ENCODE measurements around the gene FMN2. TPM values are rescaled to one million over a fixed set of nuclear protein-coding genes. Genes with fewer than 3 reads are reported as not detected.

The FMN2 gene
- total RNA-seq, 1 experiment from 2014 or later = 4.6 TPM

DNA sequence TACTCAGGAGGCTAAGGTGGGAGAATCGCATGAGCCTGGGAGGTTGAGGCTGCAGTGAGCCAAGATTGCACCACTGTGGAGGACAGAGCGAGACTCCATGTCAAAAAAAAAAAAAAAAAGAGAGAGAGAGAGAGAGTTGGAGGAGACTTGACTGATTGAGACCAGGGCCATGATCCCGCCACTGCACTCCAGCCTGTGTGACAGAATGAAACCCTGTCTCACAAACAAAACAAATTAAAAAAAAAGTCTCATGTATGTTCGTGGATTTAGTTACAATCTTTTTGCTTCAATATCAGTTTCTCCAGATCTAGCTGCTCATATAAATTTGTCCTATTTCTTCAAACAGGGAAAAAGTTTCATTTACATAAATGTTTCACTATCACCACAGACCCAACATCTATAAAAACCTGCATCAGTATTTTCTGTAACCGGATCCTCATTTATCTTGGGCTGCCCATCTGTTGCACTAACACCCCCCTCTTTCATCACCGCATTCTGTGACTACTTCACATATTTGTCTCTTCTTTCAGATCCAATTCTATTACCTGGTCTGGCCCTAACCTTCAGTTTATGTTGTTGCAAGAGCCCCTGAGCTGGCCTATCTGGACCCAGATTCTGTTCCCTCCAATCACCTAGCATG lies 393.2 kb downstream of the FMN2 start:
- CTCF ChIA-PET = no interaction called here
- POLR2A ChIA-PET (ENCODE audit: unreplicated experiment) = interaction anchor here (0.8 kb wide), 1 partner anchor 249 kb away, joined by 5 read pairs; no protein-coding TSS in a partner anchor

DNA sequence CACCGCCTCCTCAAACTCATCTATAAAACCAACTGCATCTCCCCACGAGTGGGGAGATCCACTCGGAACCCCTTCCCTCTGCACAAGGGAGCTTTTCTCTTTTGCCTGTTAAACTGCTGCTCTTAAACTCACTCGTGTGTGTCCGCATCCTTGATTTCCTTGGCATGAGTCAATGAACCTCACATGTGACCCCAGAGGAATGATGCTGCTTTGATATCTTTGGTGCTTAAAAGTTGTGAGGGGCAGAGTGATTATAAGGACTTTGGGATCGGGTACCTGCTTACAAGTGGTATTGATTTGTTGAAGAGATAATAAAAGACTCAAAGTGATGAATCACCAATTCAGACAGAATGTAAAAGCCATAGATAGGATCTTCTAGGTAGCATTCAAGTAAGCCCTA lies 394.9 kb downstream of the FMN2 start:
- H3K9ac ChIP-seq (ENCODE audit: low read length) = no peak overlapping the region
- intact Hi-C loops (cut with micrococcal nuclease) = no loop called here
- ATAC-seq (no peak), DNase-seq (no peak)
- no peak overlapping the region for H3K27ac ChIP-seq (ENCODE audit: low read length)
- no peaks in the 10 kb centered on the region for H3K9me2 ChIP-seq (replicated peaks; ENCODE audit: low read length)
- no peak overlapping the region for H3K4me2 ChIP-seq (ENCODE audit: low read length)
- H3K79me2 ChIP-seq (ENCODE audit: low read length) = no peaks in the 10 kb centered on the region
- TF ChIP-seq EZH2phosphoT487 (IDR thresholded peaks at IDR 0.05; ENCODE audit: borderline replicate concordance, low read length) = no peak
- ChIA-PET POLR2A (ENCODE audit: unreplicated experiment) (no interaction called here), CTCF (no interaction called here)
- peaks cover 11% of the 10 kb centered on the region for H3K4me1 ChIP-seq (ENCODE audit: insufficient read depth, low read length)
- H2AFZ ChIP-seq (ENCODE audit: low read length) = no peak overlapping the region
- H3K4me3 ChIP-seq (ENCODE audit: low read length) = no peak overlapping the region
- no peaks in the 10 kb centered on the region for H3K36me3 ChIP-seq (ENCODE audit: low read depth, low read length)
- no TSS peak for BruUV-seq (replicated peaks)
- no peaks in the 10 kb centered on the region for H3K9me3 ChIP-seq (ENCODE audit: low read length)
- H4K20me1 ChIP-seq (ENCODE audit: low read length) = no peaks in the 10 kb centered on the region
- H3K27me3 ChIP-seq (ENCODE audit: low read length) = no peaks in the 10 kb centered on the region
- H3F3A ChIP-seq (ENCODE audit: low read length, unreplicated experiment) = no peaks in the 10 kb centered on the region

More for the DNA sequence above, 393.2 kb downstream of the FMN2 start:
- intact Hi-C loops (cut with micrococcal nuclease) = no loop called here
- Histone ChIP-seq H3K27ac (ENCODE audit: low read length) (no peak overlapping the region), H3K4me3 (ENCODE audit: low read length) (no peak overlapping the region), H3K36me3 (ENCODE audit: low read depth, low read length) (no peaks in the 10 kb centered on the region), H3K27me3 (ENCODE audit: low read length) (no peaks in the 10 kb centered on the region), H3K9me3 (ENCODE audit: low read length) (no peaks in the 10 kb centered on the region), H3K9ac (ENCODE audit: low read length) (no peak overlapping the region), H3K4me2 (ENCODE audit: low read length) (no peak overlapping the region), H3K4me1 (ENCODE audit: insufficient read depth, low read length) (no peaks in the 10 kb centered on the region), H4K20me1 (ENCODE audit: low read length) (no peaks in the 10 kb centered on the region), H3F3A (ENCODE audit: low read length, unreplicated experiment) (no peaks in the 10 kb centered on the region), H3K9me2 (replicated peaks; ENCODE audit: low read length) (no peaks in the 10 kb centered on the region), H2AFZ (ENCODE audit: low read length) (no peak overlapping the region), H3K79me2 (ENCODE audit: low read length) (no peaks in the 10 kb centered on the region)
- BruUV-seq (replicated peaks) = no TSS peak
- TF ChIP-seq EZH2phosphoT487 (IDR thresholded peaks at IDR 0.05; ENCODE audit: borderline replicate concordance, low read length) (no peak), EZH2 (IDR thresholded peaks at IDR 0.05; ENCODE audit: low read length, unreplicated experiment) (no peak)
- TF ChIP-seq, protein P1, sequence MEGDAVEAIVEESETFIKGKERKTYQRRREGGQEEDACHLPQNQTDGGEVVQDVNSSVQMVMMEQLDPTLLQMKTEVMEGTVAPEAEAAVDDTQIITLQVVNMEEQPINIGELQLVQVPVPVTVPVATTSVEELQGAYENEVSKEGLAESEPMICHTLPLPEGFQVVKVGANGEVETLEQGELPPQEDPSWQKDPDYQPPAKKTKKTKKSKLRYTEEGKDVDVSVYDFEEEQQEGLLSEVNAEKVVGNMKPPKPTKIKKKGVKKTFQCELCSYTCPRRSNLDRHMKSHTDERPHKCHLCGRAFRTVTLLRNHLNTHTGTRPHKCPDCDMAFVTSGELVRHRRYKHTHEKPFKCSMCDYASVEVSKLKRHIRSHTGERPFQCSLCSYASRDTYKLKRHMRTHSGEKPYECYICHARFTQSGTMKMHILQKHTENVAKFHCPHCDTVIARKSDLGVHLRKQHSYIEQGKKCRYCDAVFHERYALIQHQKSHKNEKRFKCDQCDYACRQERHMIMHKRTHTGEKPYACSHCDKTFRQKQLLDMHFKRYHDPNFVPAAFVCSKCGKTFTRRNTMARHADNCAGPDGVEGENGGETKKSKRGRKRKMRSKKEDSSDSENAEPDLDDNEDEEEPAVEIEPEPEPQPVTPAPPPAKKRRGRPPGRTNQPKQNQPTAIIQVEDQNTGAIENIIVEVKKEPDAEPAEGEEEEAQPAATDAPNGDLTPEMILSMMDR (conservative IDR thresholded peaks at IDR 0.05; ENCODE audit: low read depth, low read length) = no peak
- ATAC-seq = no peak
- no peak for DNase-seq

DNA sequence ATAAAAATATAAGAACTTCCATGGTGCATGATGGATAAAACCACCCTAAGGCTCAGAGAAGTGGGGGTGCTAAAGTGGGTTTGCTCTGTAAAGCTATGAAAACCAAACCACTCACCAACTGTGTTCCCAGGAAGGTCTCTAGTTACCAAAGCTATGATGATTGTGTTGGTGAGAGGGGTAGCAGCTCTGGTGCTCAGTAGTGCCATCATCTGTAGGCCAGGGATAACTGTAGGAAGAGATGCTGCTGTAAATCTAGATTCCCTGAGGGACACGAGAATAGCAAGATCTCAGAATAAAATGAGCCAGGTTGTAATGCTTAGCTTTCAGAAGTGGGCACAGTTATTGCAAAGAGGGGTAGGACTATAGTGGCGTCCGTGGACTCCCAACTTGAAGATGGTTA lies 395.8 kb downstream of the FMN2 start:
- peaks cover 15% of the 10 kb centered on the region for H3K4me1 ChIP-seq (ENCODE audit: insufficient read depth, low read length)
- H4K20me1 ChIP-seq (ENCODE audit: low read length) = no peaks in the 10 kb centered on the region
- POLR2A ChIA-PET (ENCODE audit: unreplicated experiment) = interaction anchor here (0.6 kb wide), 1 partner anchor 231 kb away, joined by 8 read pairs; no protein-coding TSS in a partner anchor
- H2AFZ ChIP-seq (ENCODE audit: low read length) = no peak overlapping the region
- intact Hi-C loops (cut with micrococcal nuclease) = no loop called here
- no peak for TF ChIP-seq EZH2 (IDR thresholded peaks at IDR 0.05; ENCODE audit: low read length, unreplicated experiment)
- TF ChIP-seq, protein P1 (conservative IDR thresholded peaks at IDR 0.05; ENCODE audit: low read depth, low read length) = 0 out of 2 replicates have a peak, but pooled peaks have one; percentile 20
- BruUV-seq (replicated peaks) = no TSS peak
- H3K9ac ChIP-seq (ENCODE audit: low read length) = no peak overlapping the region
- no peaks in the 10 kb centered on the region for H3K36me3 ChIP-seq (ENCODE audit: low read depth, low read length)
- DNase-seq (no peak), ATAC-seq (no peak)
- CTCF ChIA-PET = no interaction called here
- no peaks in the 10 kb centered on the region for H3F3A ChIP-seq (ENCODE audit: low read length, unreplicated experiment)
- no peaks in the 10 kb centered on the region for H3K9me2 ChIP-seq (replicated peaks; ENCODE audit: low read length)
- H3K79me2 ChIP-seq (ENCODE audit: low read length) = no peaks in the 10 kb centered on the region
- H3K27me3 ChIP-seq (ENCODE audit: low read length) = no peaks in the 10 kb centered on the region
- no peak overlapping the region for H3K27ac ChIP-seq (ENCODE audit: low read length)
- no peak overlapping the region for H3K4me2 ChIP-seq (ENCODE audit: low read length)
- no peak overlapping the region for H3K4me3 ChIP-seq (ENCODE audit: low read length)
- no peaks in the 10 kb centered on the region for H3K9me3 ChIP-seq (ENCODE audit: low read length)

Data from PC-3 (cell line).